Measurements from ENCODE around the gene SND1.

SND1 gene

GRCh38 chr7:128040205-128040604 lies 388.2 kb downstream of the SND1 start:
- no peak overlapping the region for H3K9ac ChIP-seq (ENCODE audit: low read length)
- no peaks in the 10 kb centered on the region for H3K4me1 ChIP-seq (ENCODE audit: control insufficient read depth, insufficient read depth, low read length)
- H3K4me3 ChIP-seq (ENCODE audit: low read length): no peak overlapping the region
- no peaks in the 10 kb centered on the region for H3K36me3 ChIP-seq (ENCODE audit: control insufficient read depth, insufficient read depth, low read length)
- no peaks in the 10 kb centered on the region for H3K9me3 ChIP-seq (ENCODE audit: control insufficient read depth, low read length)
- H3K27me3 ChIP-seq (ENCODE audit: control insufficient read depth, insufficient read depth, low read length): no peaks in the 10 kb centered on the region

DNA sequence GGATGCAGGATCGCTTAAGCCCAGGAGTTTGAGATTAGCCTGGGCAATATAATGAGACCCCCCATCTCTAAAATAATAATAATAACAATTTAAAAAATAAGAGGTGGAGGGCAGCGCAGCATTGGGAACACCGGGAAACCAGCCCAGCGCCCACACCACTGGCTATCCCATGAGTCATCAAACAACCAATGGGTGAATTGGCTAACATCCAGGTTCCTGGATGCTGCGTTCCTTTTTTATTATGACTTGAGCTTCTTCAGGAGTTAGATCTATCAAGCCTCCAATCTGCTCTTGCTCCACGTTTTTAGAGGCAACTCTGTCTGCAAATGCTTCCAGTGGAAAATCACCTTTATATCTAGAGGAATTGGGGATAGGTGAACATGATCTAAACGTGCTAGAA lies 389.2 kb downstream of the SND1 start:
- Histone ChIP-seq H3K4me3 (ENCODE audit: low read length) (no peak overlapping the region), H3K4me1 (ENCODE audit: control insufficient read depth, insufficient read depth, low read length) (no peaks in the 10 kb centered on the region), H3K9me3 (ENCODE audit: control insufficient read depth, low read length) (no peaks in the 10 kb centered on the region), H3K27me3 (ENCODE audit: control insufficient read depth, insufficient read depth, low read length) (no peaks in the 10 kb centered on the region), H3K9ac (ENCODE audit: low read length) (no peak overlapping the region), H3K36me3 (ENCODE audit: control insufficient read depth, insufficient read depth, low read length) (no peaks in the 10 kb centered on the region)

DNA sequence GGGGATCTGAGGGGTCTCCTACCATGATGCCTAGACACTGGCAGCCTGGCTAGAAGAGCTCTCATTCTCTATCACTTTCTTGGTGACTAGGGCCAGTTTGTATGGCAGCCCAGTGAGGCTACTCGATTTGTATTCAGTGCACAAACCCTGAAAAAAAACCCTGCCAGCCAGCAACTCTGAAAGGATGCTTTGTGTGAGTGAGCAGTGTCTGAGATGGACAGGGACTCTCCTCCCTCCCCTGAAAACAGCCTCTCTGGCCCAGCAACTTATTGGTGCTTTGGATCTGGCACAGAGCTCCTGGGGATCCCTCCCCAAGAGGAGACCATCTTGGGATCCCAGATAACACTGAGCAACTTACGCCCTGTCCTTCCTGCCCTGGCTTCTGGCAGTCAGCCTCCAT lies 390.0 kb downstream of the SND1 start:
- H3K36me3 ChIP-seq (ENCODE audit: control insufficient read depth, insufficient read depth, low read length): no peaks in the 10 kb centered on the region
- no peaks in the 10 kb centered on the region for H3K9me3 ChIP-seq (ENCODE audit: control insufficient read depth, low read length)
- no peaks in the 10 kb centered on the region for H3K27me3 ChIP-seq (ENCODE audit: control insufficient read depth, insufficient read depth, low read length)
- H3K4me1 ChIP-seq (ENCODE audit: control insufficient read depth, insufficient read depth, low read length): no peaks in the 10 kb centered on the region
- no peak overlapping the region for H3K4me3 ChIP-seq (ENCODE audit: low read length)
- no peak overlapping the region for H3K9ac ChIP-seq (ENCODE audit: low read length)

- H3K4me1 ChIP-seq (ENCODE audit: control insufficient read depth, insufficient read depth, low read length): no peaks in the 10 kb centered on the region
- H3K4me3 ChIP-seq (ENCODE audit: low read length): no peak overlapping the region
- no peak overlapping the region for H3K9ac ChIP-seq (ENCODE audit: low read length)
- no peaks in the 10 kb centered on the region for H3K36me3 ChIP-seq (ENCODE audit: control insufficient read depth, insufficient read depth, low read length)
- H3K9me3 ChIP-seq (ENCODE audit: control insufficient read depth, low read length): no peaks in the 10 kb centered on the region
- no peaks in the 10 kb centered on the region for H3K27me3 ChIP-seq (ENCODE audit: control insufficient read depth, insufficient read depth, low read length)
These were observed 392.1 kb downstream of the SND1 start for GRCh38 chr7:128044064-128044463.

- Histone ChIP-seq H3K4me3 (ENCODE audit: low read length) (no peak overlapping the region), H3K36me3 (ENCODE audit: control insufficient read depth, insufficient read depth, low read length) (no peaks in the 10 kb centered on the region), H3K9me3 (ENCODE audit: control insufficient read depth, low read length) (no peaks in the 10 kb centered on the region), H3K9ac (ENCODE audit: low read length) (no peak overlapping the region), H3K27me3 (ENCODE audit: control insufficient read depth, insufficient read depth, low read length) (no peaks in the 10 kb centered on the region), H3K4me1 (ENCODE audit: control insufficient read depth, insufficient read depth, low read length) (no peaks in the 10 kb centered on the region)
These were observed 393.2 kb downstream of the SND1 start for GRCh38 chr7:128045158-128045557.

- no peak overlapping the region for H3K4me3 ChIP-seq (ENCODE audit: low read length)
- no peak overlapping the region for H3K9ac ChIP-seq (ENCODE audit: low read length)
- H3K9me3 ChIP-seq (ENCODE audit: control insufficient read depth, low read length): no peaks in the 10 kb centered on the region
- H3K4me1 ChIP-seq (ENCODE audit: control insufficient read depth, insufficient read depth, low read length): no peaks in the 10 kb centered on the region
- H3K36me3 ChIP-seq (ENCODE audit: control insufficient read depth, insufficient read depth, low read length): no peaks in the 10 kb centered on the region
- H3K27me3 ChIP-seq (ENCODE audit: control insufficient read depth, insufficient read depth, low read length): no peaks in the 10 kb centered on the region
These were observed 393.8 kb downstream of the SND1 start for GRCh38 chr7:128045766-128046165.

- Histone ChIP-seq H3K9ac (ENCODE audit: low read length) (no peak overlapping the region), H3K4me3 (ENCODE audit: low read length) (no peak overlapping the region), H3K36me3 (ENCODE audit: control insufficient read depth, insufficient read depth, low read length) (no peaks in the 10 kb centered on the region), H3K9me3 (ENCODE audit: control insufficient read depth, low read length) (no peaks in the 10 kb centered on the region), H3K27me3 (ENCODE audit: control insufficient read depth, insufficient read depth, low read length) (no peaks in the 10 kb centered on the region), H3K4me1 (ENCODE audit: control insufficient read depth, insufficient read depth, low read length) (peaks cover 7% of the 10 kb centered on the region)
These were observed 400.4 kb downstream of the SND1 start for GRCh38 chr7:128052404-128052803.

- Histone ChIP-seq H3K4me1 (ENCODE audit: control insufficient read depth, insufficient read depth, low read length) (peaks cover 7% of the 10 kb centered on the region), H3K27me3 (ENCODE audit: control insufficient read depth, insufficient read depth, low read length) (no peaks in the 10 kb centered on the region), H3K9me3 (ENCODE audit: control insufficient read depth, low read length) (no peaks in the 10 kb centered on the region), H3K4me3 (ENCODE audit: low read length) (no peak overlapping the region), H3K36me3 (ENCODE audit: control insufficient read depth, insufficient read depth, low read length) (no peaks in the 10 kb centered on the region), H3K9ac (ENCODE audit: low read length) (no peak overlapping the region)
These were observed 401.0 kb downstream of the SND1 start for GRCh38 chr7:128053023-128053422.

DNA sequence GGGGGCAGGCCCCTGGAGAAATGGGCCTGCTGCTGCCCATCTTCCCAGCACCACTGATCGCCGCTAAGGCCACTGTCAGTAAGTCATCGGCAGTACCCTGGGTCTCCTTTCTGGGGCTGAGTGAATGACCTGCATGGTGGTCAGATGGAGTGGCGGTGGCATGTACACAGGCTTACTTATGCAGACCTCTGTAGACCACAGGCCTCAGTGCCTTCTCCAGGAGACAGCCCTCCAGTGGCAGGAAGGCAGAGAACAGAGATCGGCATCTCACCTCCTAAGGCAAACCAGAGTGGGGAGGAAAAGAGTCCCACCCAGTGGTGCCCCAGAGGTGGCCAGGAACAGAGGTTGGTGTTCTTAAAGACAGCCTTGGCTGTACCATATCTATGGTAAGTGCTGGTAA lies 402.0 kb downstream of the SND1 start:
- Histone ChIP-seq H3K4me1 (ENCODE audit: control insufficient read depth, insufficient read depth, low read length) (peaks cover 7% of the 10 kb centered on the region), H3K4me3 (ENCODE audit: low read length) (no peak overlapping the region), H3K9me3 (ENCODE audit: control insufficient read depth, low read length) (no peaks in the 10 kb centered on the region), H3K9ac (ENCODE audit: low read length) (no peak overlapping the region), H3K36me3 (ENCODE audit: control insufficient read depth, insufficient read depth, low read length) (no peaks in the 10 kb centered on the region), H3K27me3 (ENCODE audit: control insufficient read depth, insufficient read depth, low read length) (no peaks in the 10 kb centered on the region)

DNA sequence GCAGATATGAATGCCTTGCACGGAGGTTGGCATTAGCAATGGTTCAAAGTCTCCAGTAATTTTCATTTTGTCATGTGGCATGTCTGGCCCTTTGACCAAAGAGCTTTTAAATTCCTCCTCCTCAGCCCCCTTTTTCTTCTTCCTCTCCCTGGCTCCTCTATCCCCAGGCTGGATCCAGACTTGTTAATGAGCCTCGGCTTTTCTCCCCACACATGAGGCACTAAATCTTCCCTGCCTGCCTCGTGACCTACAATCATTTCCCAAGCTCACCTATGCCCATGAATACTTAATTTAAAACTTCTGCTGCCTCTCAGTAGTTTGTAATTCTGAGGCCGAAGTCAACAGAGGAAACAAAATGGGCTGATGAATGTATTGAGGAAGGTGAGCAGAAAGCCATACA lies 402.5 kb downstream of the SND1 start:
- H3K27me3 ChIP-seq (ENCODE audit: control insufficient read depth, insufficient read depth, low read length): no peaks in the 10 kb centered on the region
- H3K4me1 ChIP-seq (ENCODE audit: control insufficient read depth, insufficient read depth, low read length): peaks cover 7% of the 10 kb centered on the region
- H3K36me3 ChIP-seq (ENCODE audit: control insufficient read depth, insufficient read depth, low read length): no peaks in the 10 kb centered on the region
- H3K9me3 ChIP-seq (ENCODE audit: control insufficient read depth, low read length): no peaks in the 10 kb centered on the region
- no peak overlapping the region for H3K4me3 ChIP-seq (ENCODE audit: low read length)
- H3K9ac ChIP-seq (ENCODE audit: low read length): no peak overlapping the region

DNA sequence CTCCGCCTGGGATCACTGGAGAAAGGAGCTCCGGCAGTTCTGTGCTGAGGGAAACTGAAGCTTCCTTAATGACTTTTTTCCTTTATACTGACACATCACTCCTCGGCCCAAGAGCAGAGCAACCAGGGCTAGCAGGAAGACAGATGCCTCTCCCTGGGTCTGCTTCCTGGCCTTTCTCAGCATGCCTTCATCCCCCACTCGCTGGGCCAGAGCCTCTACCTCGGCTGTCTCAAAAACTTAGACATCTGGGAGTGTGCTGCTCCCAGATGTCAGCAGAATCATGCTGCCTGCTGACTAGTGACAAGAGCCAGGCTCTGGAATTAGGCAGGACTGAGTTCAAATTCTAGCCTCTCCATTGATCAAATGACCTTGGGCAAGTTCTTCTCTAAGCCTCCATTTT lies 403.6 kb downstream of the SND1 start:
- Histone ChIP-seq H3K36me3 (ENCODE audit: control insufficient read depth, insufficient read depth, low read length) (no peaks in the 10 kb centered on the region), H3K4me3 (ENCODE audit: low read length) (no peak overlapping the region), H3K27me3 (ENCODE audit: control insufficient read depth, insufficient read depth, low read length) (no peaks in the 10 kb centered on the region), H3K9me3 (ENCODE audit: control insufficient read depth, low read length) (no peaks in the 10 kb centered on the region), H3K4me1 (ENCODE audit: control insufficient read depth, insufficient read depth, low read length) (peaks cover 7% of the 10 kb centered on the region), H3K9ac (ENCODE audit: low read length) (no peak overlapping the region)

GRCh38 chr7:128056901-128057300 lies 404.9 kb downstream of the SND1 start:
- Histone ChIP-seq H3K27me3 (ENCODE audit: control insufficient read depth, insufficient read depth, low read length) (no peaks in the 10 kb centered on the region), H3K9me3 (ENCODE audit: control insufficient read depth, low read length) (no peaks in the 10 kb centered on the region), H3K4me3 (ENCODE audit: low read length) (no peak overlapping the region), H3K9ac (ENCODE audit: low read length) (no peak overlapping the region), H3K4me1 (ENCODE audit: control insufficient read depth, insufficient read depth, low read length) (peaks cover 7% of the 10 kb centered on the region), H3K36me3 (ENCODE audit: control insufficient read depth, insufficient read depth, low read length) (no peaks in the 10 kb centered on the region)

DNA sequence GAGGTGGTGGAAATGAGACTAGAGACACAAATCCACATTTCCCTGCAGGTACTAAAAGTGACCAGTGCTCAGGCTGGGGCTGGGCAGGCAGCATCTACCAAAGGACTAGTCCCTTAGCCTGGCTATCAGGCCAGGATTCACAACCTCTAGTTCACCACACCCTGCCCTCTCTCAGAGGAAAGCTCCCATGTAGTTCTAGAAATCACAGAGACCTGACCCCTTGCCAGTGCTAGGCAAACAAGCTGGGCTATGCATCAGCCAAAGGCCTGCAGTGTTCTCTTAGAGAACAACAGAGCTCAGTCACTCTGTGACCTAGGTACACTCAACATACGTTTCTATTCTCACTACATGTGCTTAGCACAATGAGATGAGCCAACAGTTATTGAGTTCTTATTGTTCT lies 405.9 kb downstream of the SND1 start:
- no peak overlapping the region for H3K9ac ChIP-seq (ENCODE audit: low read length)
- H3K36me3 ChIP-seq (ENCODE audit: control insufficient read depth, insufficient read depth, low read length): no peaks in the 10 kb centered on the region

More for the DNA sequence above, 405.9 kb downstream of the SND1 start:
- Histone ChIP-seq H3K4me1 (ENCODE audit: control insufficient read depth, insufficient read depth, low read length) (peaks cover 2% of the 10 kb centered on the region), H3K27me3 (ENCODE audit: control insufficient read depth, insufficient read depth, low read length) (no peaks in the 10 kb centered on the region), H3K4me3 (ENCODE audit: low read length) (no peak overlapping the region), H3K9me3 (ENCODE audit: control insufficient read depth, low read length) (no peaks in the 10 kb centered on the region)
